GM10248 (cell line): ENCODE data around the gene RARA.

Experiments used
- CTCF ChIA-PET: fragments of 300-600 bp; sonication (Branson Sonifier 250); formaldehyde crosslinking; extraction: SDS; loops from one replicate; lab custom pipeline; 2021; ENCODE audit warnings: antibody characterized with exemption; lab: Yijun Ruan, JAX
- POLR2A ChIA-PET: fragments of 350-650 bp; sonication (Branson Sonifier 250); formaldehyde crosslinking; extraction: SDS; loops from one replicate; lab custom pipeline; 2020; ENCODE audit warnings: antibody characterized with exemption; lab: Yijun Ruan, JAX
- DNase-seq: peaks from one replicate; pipeline ENCODE4 v3.0.0; 2012; ENCODE audit errors: extremely low spot score
- TF ChIP-seq, protein P1 (sequence below): IDR thresholded peaks from 2 replicates; pipeline ENCODE4 v1.5.1; 2012; ENCODE audit warnings: mild to moderate bottlenecking, low read depth; ENCODE audit errors: extremely low read depth, missing control alignments, control extremely low read depth

Gene RARA

DNA sequence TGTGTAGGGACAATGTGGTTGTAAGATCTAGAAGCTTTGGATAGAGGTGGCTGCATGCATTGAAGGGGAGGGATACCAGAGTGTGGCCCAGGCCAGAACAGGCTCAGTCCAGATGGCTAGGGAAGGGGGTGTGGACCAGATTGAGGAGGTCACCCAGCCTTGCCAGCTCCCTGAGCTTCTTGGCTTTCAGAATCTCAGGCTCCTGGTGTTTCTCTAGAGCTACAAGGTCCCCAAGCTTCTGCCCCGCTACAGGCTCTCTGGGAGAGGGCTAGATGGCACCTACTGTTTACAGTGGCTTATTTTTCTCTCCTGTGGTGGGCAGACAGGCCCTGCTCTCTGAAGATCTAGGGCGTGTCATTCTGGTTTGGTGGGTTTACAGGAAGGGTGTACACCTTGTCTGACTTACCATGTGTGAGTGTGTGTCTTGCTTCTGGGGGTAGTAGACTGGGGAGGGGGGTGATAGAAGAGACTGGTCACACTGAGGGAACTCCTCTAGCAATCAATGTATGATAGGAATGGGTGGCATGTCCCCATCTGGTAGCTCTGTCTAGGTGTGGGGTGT is 1.1 kb downstream of the RARA start:
- TF ChIP-seq, protein P1, sequence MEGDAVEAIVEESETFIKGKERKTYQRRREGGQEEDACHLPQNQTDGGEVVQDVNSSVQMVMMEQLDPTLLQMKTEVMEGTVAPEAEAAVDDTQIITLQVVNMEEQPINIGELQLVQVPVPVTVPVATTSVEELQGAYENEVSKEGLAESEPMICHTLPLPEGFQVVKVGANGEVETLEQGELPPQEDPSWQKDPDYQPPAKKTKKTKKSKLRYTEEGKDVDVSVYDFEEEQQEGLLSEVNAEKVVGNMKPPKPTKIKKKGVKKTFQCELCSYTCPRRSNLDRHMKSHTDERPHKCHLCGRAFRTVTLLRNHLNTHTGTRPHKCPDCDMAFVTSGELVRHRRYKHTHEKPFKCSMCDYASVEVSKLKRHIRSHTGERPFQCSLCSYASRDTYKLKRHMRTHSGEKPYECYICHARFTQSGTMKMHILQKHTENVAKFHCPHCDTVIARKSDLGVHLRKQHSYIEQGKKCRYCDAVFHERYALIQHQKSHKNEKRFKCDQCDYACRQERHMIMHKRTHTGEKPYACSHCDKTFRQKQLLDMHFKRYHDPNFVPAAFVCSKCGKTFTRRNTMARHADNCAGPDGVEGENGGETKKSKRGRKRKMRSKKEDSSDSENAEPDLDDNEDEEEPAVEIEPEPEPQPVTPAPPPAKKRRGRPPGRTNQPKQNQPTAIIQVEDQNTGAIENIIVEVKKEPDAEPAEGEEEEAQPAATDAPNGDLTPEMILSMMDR: no peak
- peak; percentile 15 for DNase-seq
- CTCF ChIA-PET: interaction anchor here (1.0 to 30.0 kb wide), 11 partner anchors 6 to 250 kb away, joined by 3 to 604 read pairs (median 5); partner anchors contain the start of genes GJD3 and RARA
- POLR2A ChIA-PET: no interaction called here

DNA sequence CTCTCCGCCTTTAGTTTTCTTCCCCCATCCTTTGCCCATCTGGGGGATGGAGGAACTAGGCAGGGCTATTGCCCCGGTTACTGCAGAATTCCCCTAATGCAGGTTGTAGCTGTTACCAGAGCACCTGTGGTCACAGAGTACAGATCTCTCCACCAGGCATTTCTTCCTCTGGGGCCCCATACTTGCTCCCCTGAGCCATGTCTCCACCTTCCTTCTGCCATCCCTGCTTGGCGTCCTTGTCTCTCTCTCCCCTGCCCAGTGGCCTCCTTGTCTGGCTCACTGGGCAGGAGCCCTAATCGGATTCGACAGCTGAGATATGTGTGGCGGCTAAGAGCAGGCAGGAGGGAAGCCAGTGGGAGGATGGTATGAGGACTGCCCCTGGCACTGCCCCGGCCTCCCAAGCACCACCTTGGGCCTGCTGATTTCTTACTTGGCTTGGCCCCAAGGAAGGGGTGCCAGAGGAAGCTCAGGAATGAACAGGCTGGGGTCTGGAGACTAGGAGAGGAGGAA is 2.0 kb downstream of the RARA start:
- TF ChIP-seq, protein P1: no peak
- ChIA-PET CTCF (interaction anchor here (0.7 to 30.0 kb wide), 8 partner anchors 7 to 249 kb away, joined by 3 to 604 read pairs (median 4); partner anchors contain the start of genes GJD3 and RARA), POLR2A (no interaction called here)
- peak; percentile 50 for DNase-seq

DNA sequence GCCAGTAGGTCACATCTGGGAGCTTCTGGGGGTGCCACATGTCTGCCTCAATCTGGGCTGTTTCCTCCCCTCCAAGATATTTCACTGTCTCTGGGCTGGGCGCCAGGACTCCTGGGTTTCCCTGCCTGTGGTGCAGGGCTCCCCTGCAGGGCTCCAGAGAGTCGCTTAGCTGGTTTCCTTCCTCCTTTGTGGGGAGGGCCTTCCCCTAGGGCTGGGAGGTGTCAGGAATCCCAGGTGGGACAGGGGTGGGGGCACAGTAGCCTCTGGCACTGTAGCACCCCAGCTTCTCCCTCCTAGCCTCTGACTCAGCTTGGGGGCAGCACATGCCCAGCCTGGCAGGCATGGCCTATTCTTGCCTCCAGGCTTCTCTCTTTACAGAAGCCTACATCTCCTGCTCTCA is 2.6 kb downstream of the RARA start:
- ChIA-PET POLR2A (no interaction called here), CTCF (interaction anchor here (0.7 to 30.0 kb wide), 4 partner anchors 7 to 45 kb away, joined by 3 to 604 read pairs (median 86); partner anchors contain the start of genes GJD3 and RARA)
- TF ChIP-seq, protein P1: no peak
- DNase-seq: peak; percentile 19

DNA sequence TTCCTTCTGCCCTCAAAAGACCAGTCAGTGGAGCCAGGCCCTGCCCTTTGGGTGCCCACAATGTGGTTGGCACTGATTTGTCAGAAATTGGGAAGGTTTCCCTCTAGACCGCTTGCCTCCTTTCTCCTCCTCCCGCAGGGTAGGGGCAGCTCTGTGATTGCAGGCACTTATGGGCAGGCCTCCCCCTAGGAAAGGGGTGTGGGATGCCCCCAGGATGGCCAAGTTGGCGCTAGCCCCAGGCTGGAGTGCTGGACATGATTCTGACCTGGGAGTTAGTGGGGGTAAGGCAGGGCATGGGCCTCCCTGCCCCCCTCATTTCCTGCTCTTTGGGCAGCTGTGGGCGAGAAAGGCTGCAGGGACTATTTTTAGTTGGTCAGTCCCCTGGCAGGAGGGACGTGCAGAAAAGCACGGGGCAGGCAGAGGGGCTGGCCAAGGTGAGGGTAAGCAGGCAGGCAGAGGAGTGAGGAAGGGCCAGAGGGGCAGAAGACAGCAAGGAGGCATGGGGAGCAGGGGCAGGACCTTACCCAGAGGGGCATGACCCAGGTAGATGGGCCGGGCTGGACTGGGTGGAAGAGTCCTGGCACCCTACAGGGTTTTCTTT is 3.3 kb downstream of the RARA start:
- ChIA-PET CTCF (interaction anchor here (0.8 to 30.0 kb wide), 4 partner anchors 8 to 44 kb away, joined by 3 to 604 read pairs (median 86); partner anchors contain the start of genes GJD3 and RARA), POLR2A (no interaction called here)
- DNase-seq: no peak
- TF ChIP-seq, protein P1: no peak

DNA sequence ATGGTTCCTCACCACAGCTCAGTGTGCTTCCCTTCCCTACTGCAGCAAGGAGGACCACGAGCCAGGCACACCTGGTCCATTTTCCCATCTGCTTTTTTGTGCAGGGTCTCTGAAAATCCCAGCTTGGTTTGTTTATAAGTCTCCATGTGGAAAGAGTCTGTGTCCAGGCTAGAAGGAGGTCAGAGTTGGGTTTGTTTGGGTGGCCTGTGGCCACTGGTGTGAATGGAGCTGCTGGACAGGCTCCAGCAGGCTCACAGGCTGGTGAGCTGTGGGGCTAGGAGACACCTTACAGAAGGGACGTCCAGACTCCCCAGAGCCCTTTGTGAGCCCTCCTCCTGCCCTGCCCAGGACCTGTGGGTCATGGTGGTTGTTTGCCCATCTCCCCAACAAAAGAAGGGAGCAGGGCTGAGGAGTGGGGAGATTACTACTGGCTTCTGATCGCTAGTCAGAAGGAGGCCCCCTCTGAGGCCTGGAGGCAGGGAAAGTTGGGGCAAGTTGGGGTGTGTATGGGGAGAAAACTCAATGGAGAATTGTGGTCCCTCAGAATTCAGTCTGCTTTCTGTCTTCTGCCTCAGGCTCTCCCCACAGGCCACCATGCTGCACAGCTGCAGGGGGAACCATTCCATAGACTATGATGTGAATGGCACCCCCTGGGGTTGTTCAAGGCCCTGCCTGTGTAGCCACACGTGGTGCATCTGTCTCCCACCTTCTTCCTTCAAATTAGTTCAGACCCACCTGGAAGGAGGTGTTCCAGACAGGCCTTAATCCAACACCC is 4.1 kb downstream of the RARA start:
- ChIA-PET POLR2A (no interaction called here), CTCF (interaction anchor here (0.8 to 30.0 kb wide), 4 partner anchors 9 to 44 kb away, joined by 3 to 604 read pairs (median 86); partner anchors contain the start of genes GJD3 and RARA)
- TF ChIP-seq, protein P1: no peak
- DNase-seq: no peak
